H1 (cell line): ENCODE results near the gene THRB.

ENCODE experiments used
- CHD2 ChIP-seq: IDR thresholded peaks from 2 replicates; pipeline ENCODE4 v1.6.1; 2012; ENCODE audit warnings: low read length, improper control_type of control experiment
- CREB1 ChIP-seq: IDR thresholded peaks from 2 replicates; pipeline ENCODE4 v1.6.1; 2012; ENCODE audit warnings: inconsistent platforms
- CTCF ChIP-seq, 3 experiments: IDR thresholded peaks; 1 replicate in 2 of 3; 2 replicates in 1 of 3; pipeline versions ENCODE4 v1.5.1 to v1.6.1; 2011; ENCODE audit warnings: low read length in 3 of 3, mild to moderate bottlenecking in 3 of 3, inconsistent platforms in 2 of 3, low read depth in 1 of 3, moderate library complexity in 1 of 3; ENCODE audit not compliant: insufficient read depth in 1 of 3; ENCODE audit errors: control extremely low read depth in 1 of 3
- EZH2 ChIP-seq: fragments of 200-600 bp; sonication (generic); IDR thresholded peaks from 2 replicates; pipeline ENCODE4 v1.7.1; 2012; ENCODE audit warnings: low read depth, mild to moderate bottlenecking, moderate library complexity, low read length, inconsistent platforms; ENCODE audit not compliant: severe bottlenecking
- KDM5A ChIP-seq: fragments of 200-600 bp; IDR thresholded peaks from 2 replicates; pipeline ENCODE4 v1.7.1; 2012; ENCODE audit warnings: mild to moderate bottlenecking, low read length, inconsistent platforms, mixed read lengths
- POLR2A ChIP-seq, 2 experiments: IDR thresholded peaks; 1 replicate in 1 of 2; 2 replicates in 1 of 2; pipeline ENCODE4 v1.6.1; 2011; ENCODE audit warnings: low read depth in 2 of 2, low read length in 2 of 2, mild to moderate bottlenecking in 2 of 2; ENCODE audit errors: control extremely low read depth in 1 of 2
- SIN3A ChIP-seq, 2 experiments: IDR thresholded peaks in 1 of 2; conservative IDR thresholded peaks in 1 of 2; 2 replicates each; pipeline ENCODE4 v1.6.1; 2011 to 2012; ENCODE audit warnings: low read length in 2 of 2, improper control_type of control experiment in 1 of 2, low read depth in 1 of 2, mild to moderate bottlenecking in 1 of 2
- SP1 ChIP-seq: IDR thresholded peaks from 2 replicates; pipeline ENCODE4 v1.6.1; 2011; ENCODE audit warnings: low read depth, low read length
- TEAD4 ChIP-seq: IDR thresholded peaks from 2 replicates; pipeline ENCODE4 v1.6.1; 2012; ENCODE audit warnings: low read depth, low read length, inconsistent platforms, mixed read lengths
- YY1 ChIP-seq: IDR thresholded peaks from 2 replicates; pipeline ENCODE4 v1.6.1; 2011; ENCODE audit warnings: low read depth, mild to moderate bottlenecking, low read length
- TF ChIP-seq, protein P1 (sequence below): IDR thresholded peaks from 2 replicates; pipeline ENCODE4 v1.6.1; 2011; ENCODE audit warnings: low read length, improper control_type of control experiment

- TF ChIP-seq YY1 (no peak), CREB1 (no peak), SIN3A (conservative IDR thresholded peaks at IDR 0.05 in 1 of 2, IDR thresholded peaks at IDR 0.05 in 1 of 2; ENCODE audit: low read depth in 1 of 2, low read length in 2 of 2) (no peak), CTCF (IDR thresholded peaks at IDR 0.05; ENCODE audit: control extremely low read depth in 1 of 3, insufficient read depth in 1 of 3, low read depth in 1 of 3, low read length in 3 of 3) (no peak), CHD2 (no peak), KDM5A (no peak), POLR2A (IDR thresholded peaks at IDR 0.05; ENCODE audit: control extremely low read depth in 1 of 2, low read depth in 2 of 2, low read length in 2 of 2) (no peak), TEAD4 (no peak), EZH2 (no peak), SP1 (no peak)
- TF ChIP-seq, protein P1, sequence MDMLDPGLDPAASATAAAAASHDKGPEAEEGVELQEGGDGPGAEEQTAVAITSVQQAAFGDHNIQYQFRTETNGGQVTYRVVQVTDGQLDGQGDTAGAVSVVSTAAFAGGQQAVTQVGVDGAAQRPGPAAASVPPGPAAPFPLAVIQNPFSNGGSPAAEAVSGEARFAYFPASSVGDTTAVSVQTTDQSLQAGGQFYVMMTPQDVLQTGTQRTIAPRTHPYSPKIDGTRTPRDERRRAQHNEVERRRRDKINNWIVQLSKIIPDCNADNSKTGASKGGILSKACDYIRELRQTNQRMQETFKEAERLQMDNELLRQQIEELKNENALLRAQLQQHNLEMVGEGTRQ, result no peak
Measured at GRCh38 chr3:24315356-24315755, 179.3 kb downstream of the THRB start.
